HEK293 (cell line): ENCODE results near the gene GET3.

Experiments
- BCL6B ChIP-seq: fragments of 450-650 bp; formaldehyde crosslinking; IDR thresholded peaks from 2 replicates; pipeline ENCODE4 v1.5.1; 2017; ENCODE audit warnings: missing biosample characterization, missing genetic modification characterization
- FEZF1 ChIP-seq: fragments of 450-650 bp; formaldehyde crosslinking; IDR thresholded peaks from 2 replicates; pipeline ENCODE4 v1.5.1; 2016; ENCODE audit warnings: missing biosample characterization, missing genetic modification characterization
- HOXD13 ChIP-seq: sonication (generic); formaldehyde crosslinking; IDR thresholded peaks from 2 replicates; pipeline ENCODE4 v1.8.0; 2022; ENCODE audit warnings: missing genetic modification reagents, borderline replicate concordance
- OVOL3 ChIP-seq: fragments of 450-650 bp; formaldehyde crosslinking; IDR thresholded peaks from 2 replicates; pipeline ENCODE4 v1.5.1; 2016; ENCODE audit warnings: missing biosample characterization, missing genetic modification characterization
- RBAK ChIP-seq: fragments of 450-650 bp; formaldehyde crosslinking; IDR thresholded peaks from 2 replicates; pipeline ENCODE4 v1.5.1; 2016; ENCODE audit warnings: missing biosample characterization, missing genetic modification characterization
- ZBTB20 ChIP-seq: fragments of 450-650 bp; formaldehyde crosslinking; IDR thresholded peaks from 2 replicates; pipeline ENCODE4 v1.5.1; 2016; ENCODE audit warnings: missing biosample characterization, missing genetic modification characterization
- ZFP69B ChIP-seq: fragments of 450-650 bp; formaldehyde crosslinking; IDR thresholded peaks from 2 replicates; pipeline ENCODE4 v1.5.1; 2016; ENCODE audit warnings: missing biosample characterization, missing genetic modification characterization
- ZNF2 ChIP-seq: fragments of 450-650 bp; formaldehyde crosslinking; IDR thresholded peaks from 2 replicates; pipeline ENCODE4 v1.5.1; 2016; ENCODE audit warnings: missing biosample characterization, missing genetic modification characterization
- ZNF280C ChIP-seq: fragments of 450-650 bp; formaldehyde crosslinking; IDR thresholded peaks from 2 replicates; pipeline ENCODE4 v1.5.1; 2016; ENCODE audit warnings: missing biosample characterization, missing genetic modification characterization
- ZNF324 ChIP-seq: fragments of 450-650 bp; formaldehyde crosslinking; IDR thresholded peaks from 2 replicates; pipeline ENCODE4 v1.5.1; 2016; ENCODE audit warnings: missing biosample characterization, missing genetic modification characterization
- ZNF366 ChIP-seq: fragments of 450-650 bp; formaldehyde crosslinking; conservative IDR thresholded peaks from 2 replicates; pipeline ENCODE4 v1.5.1; 2016; ENCODE audit warnings: missing biosample characterization, missing genetic modification characterization
- ZNF391 ChIP-seq: fragments of 450-650 bp; formaldehyde crosslinking; IDR thresholded peaks from 2 replicates; pipeline ENCODE4 v1.5.1; 2016; ENCODE audit warnings: low read depth, missing biosample characterization, missing genetic modification characterization, borderline replicate concordance
- ZNF561 ChIP-seq: fragments of 450-650 bp; IDR thresholded peaks from 2 replicates; pipeline ENCODE4 v1.5.1; 2018; ENCODE audit warnings: missing biosample characterization, missing genetic modification characterization, borderline replicate concordance
- ZNF596 ChIP-seq: fragments of 450-650 bp; IDR thresholded peaks from 2 replicates; pipeline ENCODE4 v1.5.0; 2018; ENCODE audit warnings: missing biosample characterization, mild to moderate bottlenecking, missing genetic modification characterization, moderate library complexity
- ZNF600 ChIP-seq: fragments of 450-650 bp; formaldehyde crosslinking; IDR thresholded peaks from 2 replicates; pipeline ENCODE4 v1.5.1; 2016; ENCODE audit warnings: missing biosample characterization, missing genetic modification characterization
- ZNF621 ChIP-seq: fragments of 450-650 bp; formaldehyde crosslinking; IDR thresholded peaks from 2 replicates; pipeline ENCODE4 v1.5.1; 2017; ENCODE audit warnings: missing biosample characterization, missing genetic modification characterization
- ZNF76 ChIP-seq: fragments of 450-650 bp; formaldehyde crosslinking; IDR thresholded peaks from 2 replicates; pipeline ENCODE4; 2016; ENCODE audit warnings: low read depth, missing biosample characterization, missing genetic modification characterization, borderline replicate concordance
- ZNF843 ChIP-seq: fragments of 450-650 bp; formaldehyde crosslinking; IDR thresholded peaks from 2 replicates; pipeline ENCODE4 v1.5.1; 2016; ENCODE audit warnings: missing biosample characterization, missing genetic modification characterization
- TF ChIP-seq, protein P1 (sequence below): fragments of 450-650 bp; formaldehyde crosslinking; IDR thresholded peaks from 2 replicates; pipeline ENCODE4 v1.5.1; 2016; ENCODE audit warnings: missing biosample characterization, missing genetic modification characterization
- TF ChIP-seq, protein P2 (sequence below): fragments of 450-650 bp; formaldehyde crosslinking; IDR thresholded peaks from 2 replicates; pipeline ENCODE4 v1.5.1; 2016; ENCODE audit warnings: missing biosample characterization, missing genetic modification characterization
- TF ChIP-seq, protein P3 (sequence below): fragments of 450-650 bp; formaldehyde crosslinking; IDR thresholded peaks from 2 replicates; pipeline ENCODE4 v1.5.1; 2016; ENCODE audit warnings: missing biosample characterization, missing genetic modification characterization, borderline replicate concordance
- TF ChIP-seq, protein P4 (sequence below): fragments of 450-650 bp; formaldehyde crosslinking; IDR thresholded peaks from 2 replicates; pipeline ENCODE4 v1.5.1; 2016; ENCODE audit warnings: missing biosample characterization, missing genetic modification characterization
- TF ChIP-seq, protein P5 (sequence below): fragments of 450-650 bp; formaldehyde crosslinking; IDR thresholded peaks from 2 replicates; pipeline ENCODE4 v1.5.1; 2016; ENCODE audit warnings: missing biosample characterization, missing genetic modification characterization

GET3 gene

GRCh38 chr19:12722566-12723380, 14.5 kb upstream of the GET3 start (continued):
- no peak for TF ChIP-seq BCL6B (tag by site-specific recombination)
- no peak for TF ChIP-seq ZNF596 (tag by site-specific recombination)
- TF ChIP-seq, protein P1, sequence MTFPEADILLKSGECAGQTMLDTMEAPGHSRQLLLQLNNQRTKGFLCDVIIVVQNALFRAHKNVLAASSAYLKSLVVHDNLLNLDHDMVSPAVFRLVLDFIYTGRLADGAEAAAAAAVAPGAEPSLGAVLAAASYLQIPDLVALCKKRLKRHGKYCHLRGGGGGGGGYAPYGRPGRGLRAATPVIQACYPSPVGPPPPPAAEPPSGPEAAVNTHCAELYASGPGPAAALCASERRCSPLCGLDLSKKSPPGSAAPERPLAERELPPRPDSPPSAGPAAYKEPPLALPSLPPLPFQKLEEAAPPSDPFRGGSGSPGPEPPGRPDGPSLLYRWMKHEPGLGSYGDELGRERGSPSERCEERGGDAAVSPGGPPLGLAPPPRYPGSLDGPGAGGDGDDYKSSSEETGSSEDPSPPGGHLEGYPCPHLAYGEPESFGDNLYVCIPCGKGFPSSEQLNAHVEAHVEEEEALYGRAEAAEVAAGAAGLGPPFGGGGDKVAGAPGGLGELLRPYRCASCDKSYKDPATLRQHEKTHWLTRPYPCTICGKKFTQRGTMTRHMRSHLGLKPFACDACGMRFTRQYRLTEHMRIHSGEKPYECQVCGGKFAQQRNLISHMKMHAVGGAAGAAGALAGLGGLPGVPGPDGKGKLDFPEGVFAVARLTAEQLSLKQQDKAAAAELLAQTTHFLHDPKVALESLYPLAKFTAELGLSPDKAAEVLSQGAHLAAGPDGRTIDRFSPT (tag by site-specific recombination), result peak; percentile 57; the same call in 1 of the 2 replicates
- no peak for TF ChIP-seq HOXD13 (CRISPR knock-in tag)
- peak; percentile 63; the same call in 1 of the 2 replicates for TF ChIP-seq ZFP69B (tag by site-specific recombination)
- TF ChIP-seq, protein P2, sequence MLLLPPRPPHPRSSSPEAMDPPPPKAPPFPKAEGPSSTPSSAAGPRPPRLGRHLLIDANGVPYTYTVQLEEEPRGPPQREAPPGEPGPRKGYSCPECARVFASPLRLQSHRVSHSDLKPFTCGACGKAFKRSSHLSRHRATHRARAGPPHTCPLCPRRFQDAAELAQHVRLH, result peak; percentile 91
- TF ChIP-seq ZBTB20, result peak; percentile 68
- no peak for TF ChIP-seq ZNF621 (tag by site-specific recombination)
- peak; percentile 84; the same call in 1 of the 2 replicates for TF ChIP-seq ZNF391 (tag by site-specific recombination)
- TF ChIP-seq, protein P3, sequence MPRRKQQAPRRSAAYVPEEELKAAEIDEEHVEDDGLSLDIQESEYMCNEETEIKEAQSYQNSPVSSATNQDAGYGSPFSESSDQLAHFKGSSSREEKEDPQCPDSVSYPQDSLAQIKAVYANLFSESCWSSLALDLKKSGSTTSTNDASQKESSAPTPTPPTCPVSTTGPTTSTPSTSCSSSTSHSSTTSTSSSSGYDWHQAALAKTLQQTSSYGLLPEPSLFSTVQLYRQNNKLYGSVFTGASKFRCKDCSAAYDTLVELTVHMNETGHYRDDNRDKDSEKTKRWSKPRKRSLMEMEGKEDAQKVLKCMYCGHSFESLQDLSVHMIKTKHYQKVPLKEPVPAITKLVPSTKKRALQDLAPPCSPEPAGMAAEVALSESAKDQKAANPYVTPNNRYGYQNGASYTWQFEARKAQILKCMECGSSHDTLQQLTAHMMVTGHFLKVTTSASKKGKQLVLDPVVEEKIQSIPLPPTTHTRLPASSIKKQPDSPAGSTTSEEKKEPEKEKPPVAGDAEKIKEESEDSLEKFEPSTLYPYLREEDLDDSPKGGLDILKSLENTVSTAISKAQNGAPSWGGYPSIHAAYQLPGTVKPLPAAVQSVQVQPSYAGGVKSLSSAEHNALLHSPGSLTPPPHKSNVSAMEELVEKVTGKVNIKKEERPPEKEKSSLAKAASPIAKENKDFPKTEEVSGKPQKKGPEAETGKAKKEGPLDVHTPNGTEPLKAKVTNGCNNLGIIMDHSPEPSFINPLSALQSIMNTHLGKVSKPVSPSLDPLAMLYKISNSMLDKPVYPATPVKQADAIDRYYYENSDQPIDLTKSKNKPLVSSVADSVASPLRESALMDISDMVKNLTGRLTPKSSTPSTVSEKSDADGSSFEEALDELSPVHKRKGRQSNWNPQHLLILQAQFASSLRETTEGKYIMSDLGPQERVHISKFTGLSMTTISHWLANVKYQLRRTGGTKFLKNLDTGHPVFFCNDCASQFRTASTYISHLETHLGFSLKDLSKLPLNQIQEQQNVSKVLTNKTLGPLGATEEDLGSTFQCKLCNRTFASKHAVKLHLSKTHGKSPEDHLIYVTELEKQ (tag by site-specific recombination), result peak; percentile 65; the same call in 1 of the 2 replicates
- peak; percentile 51; the same call in 1 of the 2 replicates for TF ChIP-seq ZNF561 (tag by site-specific recombination)
- peak; percentile 48; the same call in 1 of the 2 replicates for TF ChIP-seq FEZF1 (tag by site-specific recombination)
- TF ChIP-seq ZNF324 (tag by site-specific recombination), result peak; percentile 95; the same call in 1 of the 2 replicates
- no peak for TF ChIP-seq ZNF280C (tag by site-specific recombination)
- peak; percentile 65; the same call in 1 of the 2 replicates for TF ChIP-seq OVOL3
- TF ChIP-seq ZNF366 (tag by site-specific recombination), result peak; percentile 66
- TF ChIP-seq, protein P4, sequence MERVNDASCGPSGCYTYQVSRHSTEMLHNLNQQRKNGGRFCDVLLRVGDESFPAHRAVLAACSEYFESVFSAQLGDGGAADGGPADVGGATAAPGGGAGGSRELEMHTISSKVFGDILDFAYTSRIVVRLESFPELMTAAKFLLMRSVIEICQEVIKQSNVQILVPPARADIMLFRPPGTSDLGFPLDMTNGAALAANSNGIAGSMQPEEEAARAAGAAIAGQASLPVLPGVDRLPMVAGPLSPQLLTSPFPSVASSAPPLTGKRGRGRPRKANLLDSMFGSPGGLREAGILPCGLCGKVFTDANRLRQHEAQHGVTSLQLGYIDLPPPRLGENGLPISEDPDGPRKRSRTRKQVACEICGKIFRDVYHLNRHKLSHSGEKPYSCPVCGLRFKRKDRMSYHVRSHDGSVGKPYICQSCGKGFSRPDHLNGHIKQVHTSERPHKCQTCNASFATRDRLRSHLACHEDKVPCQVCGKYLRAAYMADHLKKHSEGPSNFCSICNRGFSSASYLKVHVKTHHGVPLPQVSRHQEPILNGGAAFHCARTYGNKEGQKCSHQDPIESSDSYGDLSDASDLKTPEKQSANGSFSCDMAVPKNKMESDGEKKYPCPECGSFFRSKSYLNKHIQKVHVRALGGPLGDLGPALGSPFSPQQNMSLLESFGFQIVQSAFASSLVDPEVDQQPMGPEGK (tag by site-specific recombination), result 0 out of 2 replicates have a peak, but pooled peaks have one; percentile 18
- peak; percentile 67; the same call in 1 of the 2 replicates for TF ChIP-seq RBAK (tag by site-specific recombination)
- TF ChIP-seq ZNF76, result peak; percentile 89
- TF ChIP-seq, protein P5, sequence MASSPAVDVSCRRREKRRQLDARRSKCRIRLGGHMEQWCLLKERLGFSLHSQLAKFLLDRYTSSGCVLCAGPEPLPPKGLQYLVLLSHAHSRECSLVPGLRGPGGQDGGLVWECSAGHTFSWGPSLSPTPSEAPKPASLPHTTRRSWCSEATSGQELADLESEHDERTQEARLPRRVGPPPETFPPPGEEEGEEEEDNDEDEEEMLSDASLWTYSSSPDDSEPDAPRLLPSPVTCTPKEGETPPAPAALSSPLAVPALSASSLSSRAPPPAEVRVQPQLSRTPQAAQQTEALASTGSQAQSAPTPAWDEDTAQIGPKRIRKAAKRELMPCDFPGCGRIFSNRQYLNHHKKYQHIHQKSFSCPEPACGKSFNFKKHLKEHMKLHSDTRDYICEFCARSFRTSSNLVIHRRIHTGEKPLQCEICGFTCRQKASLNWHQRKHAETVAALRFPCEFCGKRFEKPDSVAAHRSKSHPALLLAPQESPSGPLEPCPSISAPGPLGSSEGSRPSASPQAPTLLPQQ, result peak; percentile 77
- TF ChIP-seq ZNF843 (tag by site-specific recombination), result peak; percentile 70
- TF ChIP-seq ZNF2, result peak; percentile 61; the same call in 1 of the 2 replicates
- peak; percentile 92 for TF ChIP-seq ZNF600 (tag by site-specific recombination)
